HEK293 (cell line): ENCODE measurements around the gene PLCG2.

Experiments
- CTCF ChIA-PET: fragments of 350-600 bp; formaldehyde crosslinking; extraction: SDS; loops from one replicate; lab custom pipeline; 2021; ENCODE audit warnings: antibody characterized with exemption; lab: Yijun Ruan, JAX
- POLR2A ChIA-PET: fragments of 300-600 bp; formaldehyde crosslinking; extraction: SDS; loops from one replicate; lab custom pipeline; 2020; ENCODE audit warnings: antibody characterized with exemption, inconsistent platforms; lab: Yijun Ruan, JAX
- H3K27ac ChIP-seq: fragments of 200-500 bp; sonication (Bioruptor generic); 2 replicates; pipeline ENCODE4 v1.5.1; 2014; ENCODE audit warnings: low read depth, low read length, control low read depth, inconsistent platforms; ENCODE audit errors: extremely low read depth
- H3K36me3 ChIP-seq, 2 experiments: fragments of 200-500 bp in 1 of 2; sonication (Bioruptor generic) in 1 of 2; 1 replicate in 1 of 2; 2 replicates in 1 of 2; pipeline ENCODE4 v1.5.1; 2014 to 2017; ENCODE audit warnings: inconsistent platforms in 2 of 2, low read length in 2 of 2; ENCODE audit not compliant: control insufficient read depth in 2 of 2, insufficient read depth in 1 of 2
- H3K4me1 ChIP-seq: fragments of 200-500 bp; sonication (Bioruptor generic); 2 replicates; pipeline ENCODE4 v1.5.1; 2014; ENCODE audit warnings: mild to moderate bottlenecking, low read length, inconsistent platforms; ENCODE audit not compliant: control insufficient read depth, insufficient read depth
- H3K4me3 ChIP-seq: 2 replicates; pipeline ENCODE4 v1.5.1; 2011; ENCODE audit warnings: low read depth, mild to moderate bottlenecking, control low read depth, low read length, moderate library complexity
- H3K9me3 ChIP-seq: fragments of 200-500 bp; sonication (Bioruptor generic); 2 replicates; pipeline ENCODE4 v1.5.1; 2014; ENCODE audit warnings: low read depth, low read length, inconsistent platforms; ENCODE audit not compliant: control insufficient read depth, insufficient read depth
- GFI1B ChIP-seq: fragments of 450-650 bp; formaldehyde crosslinking; IDR thresholded peaks from 2 replicates; pipeline ENCODE4 v1.5.1; 2016; ENCODE audit warnings: missing biosample characterization, missing genetic modification characterization
- GLI2 ChIP-seq: fragments of 450-650 bp; formaldehyde crosslinking; IDR thresholded peaks from 2 replicates; pipeline ENCODE4; 2017; ENCODE audit warnings: missing biosample characterization, missing genetic modification characterization, low read depth, borderline replicate concordance
- SETDB1 ChIP-seq: IDR thresholded peaks from one replicate; pipeline ENCODE4 v1.6.1; 2017; ENCODE audit warnings: mild to moderate bottlenecking, low read length, moderate library complexity, mixed read lengths; ENCODE audit not compliant: insufficient read length
- ZFP3 ChIP-seq: fragments of 450-650 bp; formaldehyde crosslinking; IDR thresholded peaks from 2 replicates; pipeline ENCODE4 v1.5.1; 2016; ENCODE audit warnings: low read depth, missing biosample characterization, missing genetic modification characterization
- ZNF174 ChIP-seq: fragments of 450-650 bp; formaldehyde crosslinking; IDR thresholded peaks from 2 replicates; pipeline ENCODE4 v1.5.0; 2017; ENCODE audit warnings: missing biosample characterization, mild to moderate bottlenecking, missing genetic modification characterization
- ZNF2 ChIP-seq: fragments of 450-650 bp; formaldehyde crosslinking; IDR thresholded peaks from 2 replicates; pipeline ENCODE4 v1.5.1; 2016; ENCODE audit warnings: missing biosample characterization, missing genetic modification characterization
- ZNF239 ChIP-seq: fragments of 450-650 bp; formaldehyde crosslinking; IDR thresholded peaks from 2 replicates; pipeline ENCODE4 v1.5.1; 2016; ENCODE audit warnings: missing biosample characterization, missing genetic modification characterization
- ZNF335 ChIP-seq: fragments of 450-650 bp; formaldehyde crosslinking; conservative IDR thresholded peaks from 2 replicates; pipeline ENCODE4 v1.5.1; 2016; ENCODE audit warnings: missing biosample characterization, missing genetic modification characterization
- ZNF341 ChIP-seq: fragments of 450-650 bp; formaldehyde crosslinking; IDR thresholded peaks from 2 replicates; pipeline ENCODE4; 2016; ENCODE audit warnings: low read depth, missing biosample characterization, missing genetic modification characterization
- ZNF416 ChIP-seq: fragments of 450-650 bp; formaldehyde crosslinking; IDR thresholded peaks from 2 replicates; pipeline ENCODE4 v1.5.1; 2016; ENCODE audit warnings: missing biosample characterization, missing genetic modification characterization
- ZNF473 ChIP-seq: fragments of 450-650 bp; formaldehyde crosslinking; IDR thresholded peaks from 2 replicates; pipeline ENCODE4 v1.5.1; 2017; ENCODE audit warnings: missing biosample characterization, missing genetic modification characterization
- ZNF514 ChIP-seq: fragments of 450-650 bp; formaldehyde crosslinking; IDR thresholded peaks from 2 replicates; pipeline ENCODE4 v1.5.1; 2016; ENCODE audit warnings: missing biosample characterization, missing genetic modification characterization
- ZNF529 ChIP-seq: fragments of 450-650 bp; formaldehyde crosslinking; IDR thresholded peaks from 2 replicates; pipeline ENCODE4 v1.5.1; 2017; ENCODE audit warnings: missing genetic modification characterization, missing biosample characterization; ENCODE audit not compliant: insufficient replicate concordance
- ZNF596 ChIP-seq: fragments of 450-650 bp; IDR thresholded peaks from 2 replicates; pipeline ENCODE4 v1.5.0; 2018; ENCODE audit warnings: missing biosample characterization, mild to moderate bottlenecking, missing genetic modification characterization, moderate library complexity
- ZNF626 ChIP-seq: fragments of 450-650 bp; sonication (Bioruptor Pico); formaldehyde crosslinking; IDR thresholded peaks from 2 replicates; pipeline ENCODE4 v1.5.1; 2018; ENCODE audit warnings: missing biosample characterization, missing genetic modification characterization, inconsistent platforms
- ZNF660 ChIP-seq: fragments of 450-650 bp; IDR thresholded peaks from 2 replicates; pipeline ENCODE4 v1.5.1; 2018; ENCODE audit warnings: missing biosample characterization, mild to moderate bottlenecking, missing genetic modification characterization
- ZNF664 ChIP-seq: fragments of 450-650 bp; formaldehyde crosslinking; IDR thresholded peaks from 2 replicates; pipeline ENCODE4 v1.5.1; 2016; ENCODE audit warnings: missing biosample characterization, missing genetic modification characterization
- ZNF677 ChIP-seq: fragments of 450-650 bp; IDR thresholded peaks from 2 replicates; pipeline ENCODE4 v1.5.0; 2018; ENCODE audit warnings: missing biosample characterization, mild to moderate bottlenecking, missing genetic modification characterization, moderate library complexity
- ZNF768 ChIP-seq: fragments of 450-650 bp; formaldehyde crosslinking; IDR thresholded peaks from 2 replicates; pipeline ENCODE4 v1.5.1; 2018; ENCODE audit warnings: missing biosample characterization, mild to moderate bottlenecking, missing genetic modification characterization
- ZNF830 ChIP-seq: fragments of 450-650 bp; IDR thresholded peaks from 2 replicates; pipeline ENCODE4 v1.5.0; 2018; ENCODE audit warnings: missing biosample characterization, missing genetic modification characterization, low read depth, mild to moderate bottlenecking, moderate library complexity
- ZNF843 ChIP-seq: fragments of 450-650 bp; formaldehyde crosslinking; IDR thresholded peaks from 2 replicates; pipeline ENCODE4 v1.5.1; 2016; ENCODE audit warnings: missing biosample characterization, missing genetic modification characterization
- TF ChIP-seq, protein P1 (sequence below): fragments of 450-650 bp; formaldehyde crosslinking; conservative IDR thresholded peaks from 2 replicates; pipeline ENCODE4 v1.5.1; 2016; ENCODE audit warnings: low read depth, missing biosample characterization, missing genetic modification characterization
- TF ChIP-seq, protein P2 (sequence below): fragments of 450-650 bp; formaldehyde crosslinking; IDR thresholded peaks from 2 replicates; pipeline ENCODE4 v1.5.1; 2016; ENCODE audit warnings: missing biosample characterization, missing genetic modification characterization, low read depth

PLCG2 gene

DNA sequence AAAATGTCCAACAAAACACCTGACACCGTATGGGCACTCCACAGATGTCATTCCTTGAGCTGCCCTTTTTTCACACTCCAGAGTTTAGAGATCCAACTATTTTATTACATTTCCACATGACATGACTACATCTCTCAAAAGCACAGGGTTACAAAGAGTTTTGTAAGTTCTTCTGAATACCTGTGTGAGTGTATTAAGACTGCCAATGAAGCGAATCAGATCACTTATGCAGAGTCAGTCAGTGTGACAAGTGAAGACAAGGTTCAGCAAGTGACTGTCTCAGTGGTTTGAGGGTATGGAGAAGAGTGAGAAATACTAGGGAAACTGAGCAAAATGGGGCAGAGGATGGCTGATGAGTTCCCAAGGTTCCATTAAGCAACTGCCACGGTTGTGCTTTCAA lies 223.7 kb downstream of the PLCG2 start (continued):
- TF ChIP-seq, protein P1, sequence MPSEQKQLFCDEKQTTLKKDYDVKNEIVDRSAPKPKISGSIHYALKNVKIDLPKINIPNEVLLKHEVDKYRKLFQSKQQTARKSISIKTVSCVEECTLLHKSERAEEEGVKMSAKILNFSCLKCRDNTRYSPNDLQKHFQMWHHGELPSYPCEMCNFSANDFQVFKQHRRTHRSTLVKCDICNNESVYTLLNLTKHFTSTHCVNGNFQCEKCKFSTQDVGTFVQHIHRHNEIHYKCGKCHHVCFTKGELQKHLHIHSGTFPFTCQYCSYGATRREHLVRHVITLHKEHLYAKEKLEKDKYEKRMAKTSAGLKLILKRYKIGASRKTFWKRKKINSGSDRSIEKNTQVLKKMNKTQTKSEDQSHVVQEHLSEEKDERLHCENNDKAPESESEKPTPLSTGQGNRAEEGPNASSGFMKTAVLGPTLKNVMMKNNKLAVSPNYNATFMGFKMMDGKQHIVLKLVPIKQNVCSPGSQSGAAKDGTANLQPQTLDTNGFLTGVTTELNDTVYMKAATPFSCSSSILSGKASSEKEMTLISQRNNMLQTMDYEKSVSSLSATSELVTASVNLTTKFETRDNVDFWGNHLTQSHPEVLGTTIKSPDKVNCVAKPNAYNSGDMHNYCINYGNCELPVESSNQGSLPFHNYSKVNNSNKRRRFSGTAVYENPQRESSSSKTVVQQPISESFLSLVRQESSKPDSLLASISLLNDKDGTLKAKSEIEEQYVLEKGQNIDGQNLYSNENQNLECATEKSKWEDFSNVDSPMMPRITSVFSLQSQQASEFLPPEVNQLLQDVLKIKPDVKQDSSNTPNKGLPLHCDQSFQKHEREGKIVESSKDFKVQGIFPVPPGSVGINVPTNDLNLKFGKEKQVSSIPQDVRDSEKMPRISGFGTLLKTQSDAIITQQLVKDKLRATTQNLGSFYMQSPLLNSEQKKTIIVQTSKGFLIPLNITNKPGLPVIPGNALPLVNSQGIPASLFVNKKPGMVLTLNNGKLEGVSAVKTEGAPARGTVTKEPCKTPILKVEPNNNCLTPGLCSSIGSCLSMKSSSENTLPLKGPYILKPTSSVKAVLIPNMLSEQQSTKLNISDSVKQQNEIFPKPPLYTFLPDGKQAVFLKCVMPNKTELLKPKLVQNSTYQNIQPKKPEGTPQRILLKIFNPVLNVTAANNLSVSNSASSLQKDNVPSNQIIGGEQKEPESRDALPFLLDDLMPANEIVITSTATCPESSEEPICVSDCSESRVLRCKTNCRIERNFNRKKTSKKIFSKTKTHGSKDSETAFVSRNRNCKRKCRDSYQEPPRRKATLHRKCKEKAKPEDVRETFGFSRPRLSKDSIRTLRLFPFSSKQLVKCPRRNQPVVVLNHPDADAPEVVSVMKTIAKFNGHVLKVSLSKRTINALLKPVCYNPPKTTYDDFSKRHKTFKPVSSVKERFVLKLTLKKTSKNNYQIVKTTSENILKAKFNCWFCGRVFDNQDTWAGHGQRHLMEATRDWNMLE = no peak
- TF ChIP-seq ZNF174 (no peak), ZFP3 (tag by site-specific recombination) (no peak), ZNF660 (tag by site-specific recombination) (no peak), ZNF529 (tag by site-specific recombination) (no peak)

DNA sequence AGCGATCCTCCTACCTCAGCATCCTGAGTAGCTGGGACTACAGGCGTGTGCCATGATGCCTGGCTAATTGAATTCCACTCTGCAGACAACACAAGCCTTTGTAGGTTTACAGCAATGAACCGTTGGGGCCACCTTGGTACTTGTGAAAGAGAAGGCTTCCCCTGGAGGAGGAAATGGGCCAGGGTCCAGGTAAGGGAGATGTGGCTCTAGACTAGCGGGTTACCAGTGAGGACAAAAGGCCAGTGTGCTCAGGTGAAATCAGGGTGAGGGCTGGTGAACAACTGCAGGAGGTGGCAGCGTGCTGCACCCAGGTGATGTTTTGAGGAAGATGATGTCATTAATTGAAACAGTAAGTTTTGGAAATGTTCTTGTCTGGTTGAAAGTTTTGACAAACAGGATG lies 225.5 kb downstream of the PLCG2 start:
- TF ChIP-seq, protein P2, sequence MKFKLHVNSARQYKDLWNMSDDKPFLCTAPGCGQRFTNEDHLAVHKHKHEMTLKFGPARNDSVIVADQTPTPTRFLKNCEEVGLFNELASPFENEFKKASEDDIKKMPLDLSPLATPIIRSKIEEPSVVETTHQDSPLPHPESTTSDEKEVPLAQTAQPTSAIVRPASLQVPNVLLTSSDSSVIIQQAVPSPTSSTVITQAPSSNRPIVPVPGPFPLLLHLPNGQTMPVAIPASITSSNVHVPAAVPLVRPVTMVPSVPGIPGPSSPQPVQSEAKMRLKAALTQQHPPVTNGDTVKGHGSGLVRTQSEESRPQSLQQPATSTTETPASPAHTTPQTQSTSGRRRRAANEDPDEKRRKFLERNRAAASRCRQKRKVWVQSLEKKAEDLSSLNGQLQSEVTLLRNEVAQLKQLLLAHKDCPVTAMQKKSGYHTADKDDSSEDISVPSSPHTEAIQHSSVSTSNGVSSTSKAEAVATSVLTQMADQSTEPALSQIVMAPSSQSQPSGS (tag by site-specific recombination) = 0 out of 2 replicates have a peak, but pooled peaks have one; percentile 31
- no peak for TF ChIP-seq ZNF2 (tag by site-specific recombination)
- ChIA-PET POLR2A (no interaction called here), CTCF (interaction anchor here (0.6 kb wide), 1 partner anchor 519 kb away, joined by 3 read pairs; no protein-coding TSS in a partner anchor)

DNA sequence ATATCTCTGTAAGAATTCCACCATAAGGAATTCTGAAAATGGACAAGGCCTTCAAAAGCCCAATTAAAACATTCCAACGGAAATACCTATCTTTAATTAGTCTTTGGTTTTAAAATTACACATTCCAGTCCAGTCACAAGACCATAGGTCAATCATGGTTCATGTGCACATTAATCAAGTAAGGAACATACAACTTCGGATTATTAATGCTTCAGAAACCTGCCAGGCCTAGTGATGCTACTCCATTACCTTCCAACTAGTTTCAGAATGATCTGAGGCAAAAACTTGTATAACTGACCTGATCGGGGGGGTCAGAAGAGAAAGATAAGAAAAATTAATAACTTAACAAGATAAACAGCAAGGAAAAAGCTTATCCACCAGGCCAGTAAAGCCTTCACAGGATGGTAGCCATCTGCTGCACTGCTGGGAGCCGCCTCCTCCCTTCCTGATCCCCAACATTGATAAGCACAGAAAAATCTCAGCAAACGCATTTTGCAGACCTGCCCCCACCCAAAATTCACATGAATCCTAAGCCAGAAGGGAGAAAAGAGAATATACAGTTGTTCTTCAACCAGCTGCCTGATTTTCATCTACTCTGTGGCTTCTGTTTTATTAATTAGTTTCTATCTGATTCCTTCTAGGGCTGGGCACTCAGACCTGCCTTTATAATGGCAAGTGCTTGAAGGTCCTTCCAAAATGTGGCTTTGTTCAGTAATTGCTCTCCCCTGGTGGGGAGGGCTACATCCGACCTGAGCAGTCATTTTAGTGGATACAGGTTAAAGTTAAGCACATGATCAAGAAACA lies 226.1 kb downstream of the PLCG2 start:
- CTCF ChIA-PET = interaction anchor here (0.6 kb wide), 1 partner anchor 519 kb away, joined by 3 read pairs; no protein-coding TSS in a partner anchor
- POLR2A ChIA-PET = no interaction called here

More for the DNA sequence above, 225.5 kb downstream of the PLCG2 start:
- H3K36me3 ChIP-seq = no peaks in the 10 kb centered on the region
- no peak overlapping the region for H3K27ac ChIP-seq
- H3K9me3 ChIP-seq = no peaks in the 10 kb centered on the region
- no peak overlapping the region for H3K4me3 ChIP-seq
- H3K4me1 ChIP-seq = no peaks in the 10 kb centered on the region

DNA sequence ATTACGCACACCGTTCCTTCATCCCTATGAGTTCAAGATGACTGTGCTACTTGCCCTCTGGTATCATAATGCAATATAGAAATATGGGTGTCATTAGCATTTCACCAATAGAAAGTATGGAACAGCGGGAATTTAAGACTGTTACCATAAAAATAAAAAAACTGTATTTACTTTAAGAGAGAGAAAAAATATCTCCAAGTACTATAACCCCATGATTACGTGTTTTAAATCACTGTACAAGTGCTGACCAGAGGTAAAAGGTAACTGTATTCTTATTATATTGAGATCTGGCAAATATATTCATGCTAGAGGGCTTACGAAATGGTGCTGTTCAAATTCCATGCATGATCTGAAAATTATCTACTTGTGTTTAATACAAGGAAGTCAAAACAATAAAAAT lies 226.9 kb downstream of the PLCG2 start:
- TF ChIP-seq ZNF843 = no peak
- TF ChIP-seq ZNF664 (tag by site-specific recombination) = no peak
- TF ChIP-seq ZNF239 = no peak
- no peak for TF ChIP-seq GLI2
- TF ChIP-seq, all 188 proteins: peak for 0
- CTCF ChIA-PET = no interaction called here
- no peak overlapping the region for H3K27ac ChIP-seq

More for the DNA sequence above, 226.1 kb downstream of the PLCG2 start:
- Histone ChIP-seq H3K36me3 (no peaks in the 10 kb centered on the region), H3K4me3 (no peak overlapping the region), H3K4me1 (no peaks in the 10 kb centered on the region), H3K9me3 (no peaks in the 10 kb centered on the region), H3K27ac (no peak overlapping the region)
- TF ChIP-seq ZNF473 (no peak), ZNF174 (no peak), ZNF768 (tag by site-specific recombination) (no peak), SETDB1 (no peak), ZNF830 (tag by site-specific recombination) (no peak), ZFP3 (tag by site-specific recombination) (no peak), ZNF626 (tag by site-specific recombination) (no peak), ZNF341 (tag by site-specific recombination) (no peak), ZNF677 (tag by site-specific recombination) (no peak), GFI1B (tag by site-specific recombination) (no peak), ZNF335 (no peak), ZNF416 (tag by site-specific recombination) (no peak), ZNF596 (no peak), ZNF514 (tag by site-specific recombination) (no peak)

More for the DNA sequence above, 226.9 kb downstream of the PLCG2 start:
- Histone ChIP-seq H3K9me3 (no peaks in the 10 kb centered on the region), H3K36me3 (no peaks in the 10 kb centered on the region), H3K4me1 (no peaks in the 10 kb centered on the region), H3K4me3 (no peak overlapping the region)
- POLR2A ChIA-PET = no interaction called here
